AG09309 (cell line): ENCODE results near the gene MGAT3.
A peak's percentile ranks its signal among the peaks of the same experiment; 100 is the strongest.

Experiments
- DNase-seq: peaks from one replicate; pipeline ENCODE4 v3.0.0-alpha.2; 2010; ENCODE audit warnings: low read depth
- H3K4me3 ChIP-seq: 2 replicates; pipeline ENCODE4 v1.5.1; 2011; ENCODE audit warnings: mild to moderate bottlenecking, low read depth, low read length, moderate library complexity; ENCODE audit not compliant: control insufficient read depth
- TF ChIP-seq, protein P1 (sequence below): IDR thresholded peaks from 2 replicates; pipeline ENCODE4 v1.5.1; 2011; ENCODE audit warnings: mild to moderate bottlenecking, low read depth, low read length, inconsistent platforms; ENCODE audit not compliant: insufficient read depth, control insufficient read depth; ENCODE audit errors: missing control alignments

MGAT3 gene

GRCh38 chr22:39431821-39432251 lies 25.0 kb upstream of the MGAT3 start:
- H3K4me3 ChIP-seq = no peak overlapping the region
- TF ChIP-seq, protein P1, sequence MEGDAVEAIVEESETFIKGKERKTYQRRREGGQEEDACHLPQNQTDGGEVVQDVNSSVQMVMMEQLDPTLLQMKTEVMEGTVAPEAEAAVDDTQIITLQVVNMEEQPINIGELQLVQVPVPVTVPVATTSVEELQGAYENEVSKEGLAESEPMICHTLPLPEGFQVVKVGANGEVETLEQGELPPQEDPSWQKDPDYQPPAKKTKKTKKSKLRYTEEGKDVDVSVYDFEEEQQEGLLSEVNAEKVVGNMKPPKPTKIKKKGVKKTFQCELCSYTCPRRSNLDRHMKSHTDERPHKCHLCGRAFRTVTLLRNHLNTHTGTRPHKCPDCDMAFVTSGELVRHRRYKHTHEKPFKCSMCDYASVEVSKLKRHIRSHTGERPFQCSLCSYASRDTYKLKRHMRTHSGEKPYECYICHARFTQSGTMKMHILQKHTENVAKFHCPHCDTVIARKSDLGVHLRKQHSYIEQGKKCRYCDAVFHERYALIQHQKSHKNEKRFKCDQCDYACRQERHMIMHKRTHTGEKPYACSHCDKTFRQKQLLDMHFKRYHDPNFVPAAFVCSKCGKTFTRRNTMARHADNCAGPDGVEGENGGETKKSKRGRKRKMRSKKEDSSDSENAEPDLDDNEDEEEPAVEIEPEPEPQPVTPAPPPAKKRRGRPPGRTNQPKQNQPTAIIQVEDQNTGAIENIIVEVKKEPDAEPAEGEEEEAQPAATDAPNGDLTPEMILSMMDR = no peak
- peak; percentile 8 for DNase-seq

- TF ChIP-seq, protein P1 = no peak
- H3K4me3 ChIP-seq = no peak overlapping the region
- DNase-seq = no peak
Measured at GRCh38 chr22:39432361-39432811, 24.4 kb upstream of the MGAT3 start.

GRCh38 chr22:39433476-39434242 lies 23.2 kb upstream of the MGAT3 start:
- TF ChIP-seq, protein P1 = no peak
- no peak for DNase-seq
- no peak overlapping the region for H3K4me3 ChIP-seq

- TF ChIP-seq, protein P1 = no peak
- H3K4me3 ChIP-seq = no peak overlapping the region
- no peak for DNase-seq
Measured at GRCh38 chr22:39434243-39434653, 22.6 kb upstream of the MGAT3 start.

DNA sequence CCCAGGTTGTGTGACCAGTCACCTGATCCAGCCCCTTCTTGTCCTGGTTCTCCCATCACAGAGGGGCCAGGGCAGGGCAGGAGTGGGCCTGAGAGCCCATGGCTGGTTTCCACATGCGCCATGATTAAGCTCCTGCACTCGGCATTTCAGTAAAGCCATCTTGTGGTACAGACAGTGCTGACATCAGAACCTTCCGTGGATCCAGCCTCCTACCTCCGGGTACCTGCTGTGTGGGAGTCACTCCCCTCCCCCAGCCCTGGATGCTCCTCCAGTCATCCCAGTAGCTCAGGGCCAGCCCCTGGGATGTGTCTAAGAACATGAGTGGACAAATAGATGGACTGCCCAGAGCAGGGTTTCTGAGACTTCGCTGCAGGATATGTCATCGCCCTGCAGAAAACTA lies 22.1 kb upstream of the MGAT3 start:
- no peak overlapping the region for H3K4me3 ChIP-seq
- TF ChIP-seq, protein P1 = no peak

GRCh38 chr22:39435616-39436015 lies 21.2 kb upstream of the MGAT3 start:
- TF ChIP-seq, protein P1 = no peak
- DNase-seq = no peak
- no peak overlapping the region for H3K4me3 ChIP-seq

More for the DNA sequence above, 22.1 kb upstream of the MGAT3 start:
- DNase-seq = no peak
